HG02938 (cell line): Measurements from ENCODE around the gene RIMS3.
"Not testable (repeated sequence)": the region's sequence is repeated elsewhere in the genome, so short reads cannot be mapped to it uniquely, and the experiment has no call there.

Source experiments
- ATAC-seq: cut with Tn5 transposase; IDR thresholded peaks from one replicate; pipeline ENCODE4 v1.9.1; 2021; ENCODE audit warnings: mild to moderate bottlenecking, moderate library complexity; ENCODE audit not compliant: unreplicated experiment

Gene RIMS3

DNA sequence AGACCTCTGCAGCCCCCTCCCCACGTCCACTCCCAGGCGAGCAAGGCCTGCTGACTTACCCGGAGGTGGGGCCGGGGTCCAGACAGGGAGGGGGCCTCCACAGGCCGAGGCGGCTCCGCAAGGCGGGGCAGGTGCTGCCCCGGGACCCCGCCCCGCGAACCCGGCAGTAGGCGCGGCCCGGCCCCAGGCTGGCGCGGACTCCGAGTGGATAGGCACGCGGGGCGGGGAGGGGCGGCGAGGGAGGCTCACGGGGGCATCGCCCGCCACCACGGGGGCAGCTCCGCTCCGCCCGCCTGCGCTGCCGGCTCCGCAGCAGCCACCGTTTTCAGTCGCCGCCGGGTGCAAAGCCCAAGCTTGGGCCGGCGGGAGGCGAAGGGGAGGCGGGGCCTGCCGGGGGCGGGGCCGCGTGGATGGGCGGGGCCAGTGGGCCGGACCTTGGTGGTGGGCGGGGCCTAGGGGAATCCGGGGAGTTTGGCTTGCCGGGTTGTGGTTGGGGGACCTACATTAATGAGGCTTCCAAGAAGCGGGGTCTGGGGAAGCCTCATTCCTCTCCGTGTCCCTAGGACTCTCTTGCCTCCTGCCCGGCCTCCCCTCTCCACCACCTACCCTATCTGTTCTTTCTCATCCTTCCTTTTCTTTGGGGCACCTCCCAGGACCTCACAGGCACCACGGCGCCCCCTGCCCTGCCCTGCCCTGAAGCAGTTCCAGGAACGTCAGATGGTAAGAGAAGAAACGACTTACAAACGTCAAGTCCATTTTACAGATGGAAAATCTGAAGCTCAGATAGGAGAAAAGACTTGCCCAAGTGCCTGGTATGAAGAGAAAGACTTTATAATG, at the start of gene RIMS3:
Gene RIMS3, minus strand, starts transcription at position 348 of the 837 bp plus-strand sequence. CDS start 23,757 bp downstream, outside the sequence.
- peak; percentile 66 for ATAC-seq

DNA sequence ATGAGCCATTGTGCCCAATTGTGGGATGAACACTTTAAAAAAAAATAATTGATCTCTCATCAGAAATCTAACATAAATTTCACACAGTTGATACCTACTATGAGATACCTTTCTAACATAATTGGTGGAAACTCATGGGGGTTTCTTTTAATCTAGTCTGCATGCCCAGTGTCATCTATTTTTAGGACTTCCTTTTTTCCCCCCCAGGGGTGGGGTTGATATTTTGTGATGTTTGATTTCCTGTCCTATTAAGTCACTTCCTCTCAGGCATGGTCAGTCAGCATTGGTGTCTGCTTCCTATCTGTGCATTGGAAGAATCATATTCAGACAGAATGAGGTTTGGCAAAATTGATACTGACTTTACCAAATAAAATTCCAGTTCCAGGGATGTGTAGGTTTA, 47.5 kb upstream of the RIMS3 start:
- ATAC-seq = no peak

DNA sequence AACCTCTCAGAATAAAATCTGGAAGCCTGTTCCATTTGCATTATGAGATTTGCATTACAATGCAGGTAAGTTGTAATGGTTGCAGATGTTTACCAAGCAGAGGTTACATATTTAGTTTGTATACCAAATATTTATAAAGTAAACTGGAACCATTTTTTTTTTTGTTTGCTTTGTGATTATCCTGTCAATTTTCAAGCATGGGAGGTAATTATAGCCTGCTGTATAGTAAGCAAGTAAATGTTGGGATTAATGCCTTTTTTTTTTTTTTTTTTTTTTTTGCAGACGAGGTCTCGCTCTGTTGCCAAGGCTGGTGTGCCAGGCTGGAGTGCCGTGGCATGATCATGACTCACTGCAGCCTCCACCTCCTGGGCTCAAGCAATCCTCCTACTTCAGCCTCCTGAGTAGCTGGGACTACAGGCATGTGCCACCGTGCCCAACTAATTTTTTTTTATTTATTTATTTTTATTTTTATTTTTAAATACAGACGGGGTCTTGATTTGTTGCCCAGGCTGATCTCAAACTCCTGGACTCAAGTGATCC, 47.0 kb upstream of the RIMS3 start:
- ATAC-seq = no peak

- ATAC-seq = no peak
Measured at GRCh38 chr1:40711465-40712404, 46.3 kb upstream of the RIMS3 start.

GRCh38 chr1:40710581-40711315, 45.3 kb upstream of the RIMS3 start:
- ATAC-seq = no peak

- ATAC-seq = no peak
Measured at GRCh38 chr1:40709802-40710278, 44.4 kb upstream of the RIMS3 start.

DNA sequence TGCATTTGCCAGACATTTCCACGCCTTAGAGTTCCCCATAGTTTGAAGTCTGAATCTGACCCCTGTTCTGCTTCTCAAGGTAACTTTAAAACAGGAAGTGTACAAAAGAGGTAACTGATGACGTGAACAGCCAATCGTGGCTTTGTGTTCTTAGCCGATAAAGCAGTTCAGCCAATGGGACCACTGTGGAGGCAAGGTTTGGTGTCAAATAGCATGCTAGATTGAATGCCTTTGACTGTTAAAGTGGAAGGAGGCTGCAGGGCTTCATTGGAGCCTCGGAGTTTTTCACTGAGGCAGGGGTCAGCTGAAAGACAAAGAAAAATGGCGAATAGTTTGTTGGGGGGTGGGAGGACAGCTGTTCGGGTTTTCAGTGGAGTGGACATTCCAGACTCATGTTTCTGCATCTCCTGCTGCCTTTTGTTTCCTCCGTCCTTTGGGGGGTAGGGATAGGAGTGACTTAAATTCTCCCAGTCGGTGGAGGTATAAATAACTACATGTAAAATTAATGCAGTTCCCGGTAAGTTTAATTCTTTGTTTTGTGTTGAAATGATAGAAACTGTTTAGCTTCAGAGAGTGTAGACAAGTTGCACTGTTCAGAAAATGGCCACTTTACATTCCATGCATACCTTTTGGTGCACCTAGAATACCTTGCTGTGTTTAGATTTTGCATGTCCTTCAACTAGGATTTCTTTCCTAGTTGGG, 43.8 kb upstream of the RIMS3 start:
- ATAC-seq = peak; percentile 94

DNA sequence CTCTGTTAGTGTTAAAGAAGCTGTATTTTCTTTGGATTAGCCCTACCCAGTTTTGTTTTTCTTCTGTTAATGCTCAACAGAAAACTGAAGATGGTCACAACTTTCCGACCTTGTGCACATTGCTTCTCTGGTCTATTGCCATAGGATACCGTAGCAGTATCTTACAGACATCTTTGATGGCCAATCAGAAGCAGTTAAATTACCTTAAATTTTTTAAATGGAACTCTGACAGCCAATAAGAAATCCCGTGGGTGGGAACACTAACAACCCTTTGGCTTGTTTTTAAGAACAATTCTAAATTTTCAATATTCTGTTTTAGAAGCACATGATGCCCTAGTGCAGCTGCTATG, 43.2 kb upstream of the RIMS3 start:
- peak; percentile 63 for ATAC-seq

- no peak for ATAC-seq
Measured at GRCh38 chr1:40706626-40707025, 41.1 kb upstream of the RIMS3 start.

DNA sequence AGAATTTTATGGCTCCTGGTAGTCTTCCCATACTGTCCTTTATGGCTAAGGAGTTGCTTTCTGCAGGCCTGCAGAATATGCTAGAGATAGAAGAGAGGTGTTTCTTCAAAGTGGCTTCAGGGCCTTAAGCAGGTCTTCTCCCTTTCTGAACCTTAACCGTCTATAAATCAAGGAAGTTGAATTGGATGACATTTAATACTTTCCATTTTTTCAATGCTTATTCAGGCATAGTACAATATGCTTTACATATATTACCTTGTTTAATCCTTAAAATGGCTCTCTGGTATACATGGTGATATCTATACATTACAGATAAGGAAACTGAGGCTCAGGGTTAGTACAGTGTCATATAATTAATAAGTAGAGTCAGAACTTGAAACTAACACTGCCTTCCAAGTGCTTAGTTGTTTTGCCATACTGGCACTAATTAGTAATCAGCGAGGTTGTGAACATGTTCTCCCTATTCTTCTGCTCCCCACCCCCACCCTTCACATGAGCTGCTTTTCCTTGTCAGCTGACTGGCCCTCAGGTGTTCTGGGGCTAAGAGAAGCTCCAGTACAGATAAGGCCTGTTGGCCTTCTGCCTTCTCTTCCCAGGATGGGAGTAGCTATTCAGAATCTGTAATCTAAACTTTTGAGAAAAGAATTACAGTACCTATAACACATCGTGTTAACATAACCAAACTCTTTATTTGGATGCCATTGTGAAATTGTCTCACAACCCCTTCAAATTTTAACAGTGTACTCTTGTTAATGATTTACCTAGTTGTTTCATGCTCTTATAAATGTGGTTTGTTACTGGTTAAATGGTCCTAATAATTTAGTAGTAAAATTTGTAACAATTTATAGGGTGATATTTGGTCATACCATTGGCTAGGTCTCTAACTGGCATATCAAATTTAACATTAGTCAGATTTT, 39.6 kb upstream of the RIMS3 start:
- ATAC-seq = no peak

GRCh38 chr1:40703316-40703715, 37.8 kb upstream of the RIMS3 start:
- ATAC-seq = no peak

- ATAC-seq = not testable (repeated sequence)
Measured at GRCh38 chr1:40702810-40703209, 37.3 kb upstream of the RIMS3 start.

DNA sequence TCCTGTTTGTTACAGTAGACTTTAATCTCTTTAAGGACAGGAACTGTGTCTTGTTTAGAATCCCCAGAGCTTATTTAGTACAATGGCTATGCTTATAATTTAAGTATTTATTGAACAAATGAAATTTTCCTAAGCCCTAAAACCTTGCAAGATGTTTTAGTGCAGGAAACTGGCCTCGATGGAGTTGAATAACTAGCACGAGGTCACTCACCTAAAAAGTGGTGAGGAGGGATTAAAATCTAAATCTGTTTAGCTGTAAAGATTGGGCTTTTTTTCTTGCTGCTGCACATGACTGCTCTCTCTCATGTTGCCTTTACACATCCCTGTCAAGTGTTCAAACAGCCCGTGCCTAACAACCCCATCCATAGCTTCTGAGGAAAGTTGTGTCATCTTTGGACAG, 36.2 kb upstream of the RIMS3 start:
- no peak for ATAC-seq

- ATAC-seq = peak; percentile 82
Measured at GRCh38 chr1:40699787-40700186, 34.3 kb upstream of the RIMS3 start.

- ATAC-seq = no peak
Measured at GRCh38 chr1:40697436-40697835, 32.0 kb upstream of the RIMS3 start.

GRCh38 chr1:40696294-40696693, 30.8 kb upstream of the RIMS3 start:
- ATAC-seq = no peak

- ATAC-seq = no peak
Measured at GRCh38 chr1:40694353-40694874, 28.9 kb upstream of the RIMS3 start.

DNA sequence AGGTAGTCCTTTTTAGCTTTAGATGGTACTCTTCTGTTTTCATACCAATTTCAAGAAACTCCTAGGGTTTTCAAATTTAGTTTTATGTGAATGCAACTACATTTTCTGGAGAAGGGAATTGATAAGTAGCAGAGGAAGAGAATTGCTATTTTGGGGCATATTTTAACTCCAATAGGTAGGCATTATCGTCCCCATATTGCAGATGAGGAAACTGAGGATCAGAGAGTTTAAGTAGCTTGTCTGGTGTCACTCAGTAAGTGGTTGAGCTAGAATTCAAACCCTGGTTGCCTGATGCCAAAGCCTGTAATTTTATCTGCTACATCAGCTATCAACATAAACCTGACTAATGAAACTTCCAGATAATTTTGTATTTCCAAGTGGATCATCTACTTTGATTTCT, 27.9 kb upstream of the RIMS3 start:
- ATAC-seq = no peak

- ATAC-seq = no peak
Measured at GRCh38 chr1:40692429-40692895, 27.0 kb upstream of the RIMS3 start.
